Anterior cingulate cortex (tissue), 58 donors: ENCODE measurements around the gene ZNF678.
"Not testable (repeated sequence)": the region's sequence is repeated elsewhere in the genome, so short reads cannot be mapped to it uniquely, and the experiment has no call there.

Source experiments
- DNase-seq, 58 donors: peaks; one replicate each; lab custom pipeline; 2025; lab: John Stamatoyannopoulos, UW

The ZNF678 gene

DNA sequence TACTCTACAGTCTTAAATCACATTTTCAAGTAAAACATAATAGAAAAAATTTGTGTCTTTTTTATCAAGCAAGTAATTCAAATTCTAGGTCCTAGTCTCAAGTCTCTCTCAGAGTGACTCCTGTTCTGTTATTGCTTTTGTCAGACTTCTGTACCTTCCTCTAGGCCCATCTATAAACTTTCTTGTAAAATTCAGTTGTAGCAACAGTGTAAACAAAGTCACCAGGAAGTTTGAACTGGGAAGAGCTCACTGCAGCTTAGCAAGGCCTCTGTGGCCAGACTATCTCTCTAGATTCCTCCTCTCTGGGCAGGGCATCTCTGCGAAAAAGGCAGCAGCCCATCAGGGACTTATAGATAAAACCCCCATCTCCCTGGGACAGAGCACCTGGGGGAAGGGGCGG, 13.5 kb upstream of the ZNF678 start:
- no peak for DNase-seq

DNA sequence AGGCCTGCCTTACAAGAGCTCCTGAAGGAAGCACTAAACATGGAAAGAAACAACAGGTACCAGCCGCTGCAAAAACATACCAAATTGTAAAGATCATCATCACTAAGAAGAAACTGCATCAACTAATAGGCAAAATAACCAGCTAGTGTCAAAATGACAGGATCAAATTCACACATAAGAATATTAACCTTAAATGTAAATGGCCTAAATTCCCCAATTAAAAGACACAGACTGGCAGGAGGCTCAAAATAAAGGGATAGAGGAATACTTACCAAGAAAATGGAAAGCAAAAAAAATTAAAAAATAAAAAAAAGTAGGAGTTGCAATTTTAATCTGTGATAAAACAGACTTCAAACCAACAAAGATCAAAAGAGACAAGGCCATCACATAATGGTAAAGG, 11.5 kb upstream of the ZNF678 start:
- not testable (repeated sequence) for DNase-seq

DNA sequence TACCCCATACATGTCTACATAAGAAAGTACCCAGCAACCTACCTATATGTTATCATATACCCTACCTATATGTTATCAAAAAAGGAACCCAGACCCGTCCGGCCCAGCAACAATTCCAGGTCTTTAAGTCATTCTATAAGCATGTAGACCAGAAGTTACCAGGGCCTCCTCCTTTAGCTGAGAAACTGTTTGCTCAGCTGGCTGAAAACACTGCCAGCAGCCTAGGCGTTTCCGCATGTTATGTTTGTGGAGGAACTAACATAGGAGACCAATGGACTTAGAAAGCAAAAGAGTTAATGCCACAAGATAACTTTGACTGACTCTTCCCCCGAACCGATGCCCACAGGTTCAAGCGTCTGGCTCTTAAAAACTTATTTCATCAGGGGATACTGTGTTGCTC, 7.1 kb upstream of the ZNF678 start:
- no peak for DNase-seq

DNA sequence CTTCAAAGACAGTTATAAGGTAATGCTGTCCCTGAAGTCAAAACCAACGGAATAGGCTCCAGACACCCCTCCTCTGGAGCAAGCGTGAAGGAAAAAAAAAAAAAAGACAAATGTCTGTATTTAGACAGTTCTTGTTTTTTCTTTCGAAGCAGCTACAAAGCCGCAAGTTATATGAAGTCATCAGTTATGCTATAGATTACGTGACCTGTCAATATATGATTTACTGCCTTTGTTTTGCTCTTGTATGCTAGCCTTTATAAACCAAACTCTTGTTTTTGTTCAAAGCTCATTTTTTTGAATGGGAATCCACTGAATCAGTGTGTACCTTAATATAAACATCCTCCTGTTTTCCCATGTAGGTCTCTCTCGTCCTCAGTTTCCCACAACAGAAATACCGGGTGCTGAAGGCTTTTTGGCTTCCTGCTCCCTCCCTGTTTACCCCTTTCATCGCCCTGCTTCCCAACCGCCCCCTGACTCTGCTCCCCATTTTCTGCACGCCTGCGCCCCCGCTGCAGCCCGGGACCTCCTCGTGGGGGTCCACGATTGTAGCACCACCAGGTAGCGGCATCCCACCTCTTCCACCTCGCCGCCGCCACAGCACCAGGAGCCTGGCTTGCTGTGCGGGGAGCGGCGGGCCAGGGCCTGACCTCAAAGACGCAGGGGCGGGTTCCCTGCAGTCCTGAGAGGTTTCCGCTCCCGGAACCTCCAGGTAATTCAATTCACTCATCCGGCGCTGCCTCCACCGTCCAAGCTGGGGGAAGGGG, 5.2 kb upstream of the ZNF678 start:
- no peak for DNase-seq

DNA sequence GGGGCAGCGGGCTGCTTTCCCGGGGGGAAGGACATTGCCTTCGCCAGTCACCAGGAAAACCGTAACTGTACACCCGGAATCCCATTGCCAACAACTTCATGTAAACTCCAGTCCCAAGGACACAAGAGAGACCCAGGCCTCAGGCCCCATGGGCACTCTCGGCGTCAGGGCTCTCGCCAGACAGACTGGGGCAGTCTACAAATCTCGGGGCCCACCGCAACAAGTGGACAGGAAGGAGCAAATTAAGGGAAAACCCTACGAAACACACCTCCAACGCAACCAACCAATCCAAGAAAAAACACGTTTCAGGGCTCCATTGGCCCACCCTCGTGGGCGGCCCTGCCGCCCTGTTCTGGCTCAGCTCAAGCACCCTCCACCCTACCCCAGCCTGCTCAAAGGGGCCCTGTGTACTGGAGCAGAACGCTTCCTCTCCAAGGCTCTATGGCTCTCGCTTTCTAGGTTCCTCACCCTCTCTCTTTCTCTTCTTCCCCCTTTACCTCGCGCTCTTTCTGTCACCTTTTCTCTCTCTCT, 4.6 kb upstream of the ZNF678 start:
- no peak for DNase-seq

DNA sequence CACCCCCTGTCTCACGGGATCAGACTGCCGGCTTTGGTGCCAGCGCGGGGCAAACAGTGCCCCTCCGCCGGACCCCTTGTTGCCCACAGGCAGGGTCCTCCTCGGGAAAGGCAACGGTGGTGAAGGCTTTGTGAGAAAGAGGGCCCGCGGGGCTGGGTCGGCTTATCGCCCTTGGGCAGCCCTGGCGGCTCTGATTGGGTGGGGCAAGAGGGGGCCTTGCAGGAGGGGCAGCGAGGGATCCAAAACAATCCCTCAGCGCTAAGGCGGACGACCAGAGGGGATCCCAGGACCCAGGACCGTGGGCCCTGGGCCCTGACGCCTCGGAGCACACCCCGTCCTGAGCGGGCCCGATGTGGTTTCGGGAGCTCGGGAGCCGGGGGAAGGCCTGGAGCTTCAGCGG, 3.9 kb upstream of the ZNF678 start:
- no peak for DNase-seq

DNA sequence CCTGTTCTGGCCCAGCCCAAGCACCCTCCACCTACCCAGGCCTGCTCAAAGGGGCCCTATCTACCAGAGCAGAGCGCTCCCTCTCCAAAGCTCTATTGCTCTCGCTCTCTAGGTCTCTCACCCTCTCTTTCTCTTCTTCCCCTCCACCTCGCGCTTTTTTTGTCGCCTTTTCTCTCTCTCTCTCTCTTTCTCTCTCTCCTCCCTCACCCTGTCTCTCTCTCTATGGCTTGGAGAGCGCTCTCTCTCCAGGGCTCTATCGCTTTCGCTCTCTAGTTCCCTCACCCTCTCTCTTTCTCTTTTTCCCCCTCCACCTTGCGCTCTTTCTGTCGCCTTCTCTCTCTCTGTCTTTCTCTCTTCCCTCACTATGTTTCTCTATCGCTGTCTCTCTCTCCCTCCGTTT, 3.4 kb upstream of the ZNF678 start:
- DNase-seq, result no peak

DNA sequence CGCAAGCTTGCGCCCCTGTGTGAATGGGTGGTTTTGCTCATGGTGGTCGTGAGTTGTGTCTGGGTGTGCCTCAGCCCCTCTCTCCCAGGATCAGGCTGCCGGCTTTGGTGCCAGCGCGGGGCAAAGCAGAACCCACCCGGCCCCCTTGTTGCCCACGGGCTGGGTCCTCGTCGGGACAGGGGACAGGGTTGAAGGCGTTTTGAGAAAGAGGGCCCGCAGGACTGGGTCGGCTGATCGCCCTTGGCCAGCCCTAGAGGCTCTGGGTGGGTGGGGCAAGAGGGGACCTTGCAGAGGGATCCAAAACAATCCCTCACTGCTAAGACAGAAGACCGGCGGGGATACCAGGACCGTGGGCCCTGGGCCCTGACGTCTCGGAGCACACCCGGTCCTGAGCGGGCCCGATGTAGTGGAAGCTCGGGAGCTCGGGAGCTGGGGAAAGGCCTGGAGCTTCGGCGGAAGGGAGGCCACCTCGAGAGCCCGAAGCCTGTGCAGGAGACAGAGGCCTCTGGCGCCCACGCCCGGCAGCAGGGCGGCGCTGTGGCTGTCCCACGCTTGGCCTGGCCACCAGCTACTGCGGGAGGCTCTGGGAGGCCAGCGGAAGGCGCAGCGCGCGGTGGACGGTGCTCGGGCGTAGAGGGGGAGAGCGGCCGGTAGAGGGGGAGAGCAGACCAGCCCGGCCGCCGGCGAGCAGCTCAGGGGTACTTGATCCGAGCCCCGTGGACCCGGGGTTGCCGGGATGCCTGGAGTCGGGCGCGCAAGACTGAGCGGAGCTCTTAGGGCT, 2.8 kb upstream of the ZNF678 start:
- no peak for DNase-seq

DNA sequence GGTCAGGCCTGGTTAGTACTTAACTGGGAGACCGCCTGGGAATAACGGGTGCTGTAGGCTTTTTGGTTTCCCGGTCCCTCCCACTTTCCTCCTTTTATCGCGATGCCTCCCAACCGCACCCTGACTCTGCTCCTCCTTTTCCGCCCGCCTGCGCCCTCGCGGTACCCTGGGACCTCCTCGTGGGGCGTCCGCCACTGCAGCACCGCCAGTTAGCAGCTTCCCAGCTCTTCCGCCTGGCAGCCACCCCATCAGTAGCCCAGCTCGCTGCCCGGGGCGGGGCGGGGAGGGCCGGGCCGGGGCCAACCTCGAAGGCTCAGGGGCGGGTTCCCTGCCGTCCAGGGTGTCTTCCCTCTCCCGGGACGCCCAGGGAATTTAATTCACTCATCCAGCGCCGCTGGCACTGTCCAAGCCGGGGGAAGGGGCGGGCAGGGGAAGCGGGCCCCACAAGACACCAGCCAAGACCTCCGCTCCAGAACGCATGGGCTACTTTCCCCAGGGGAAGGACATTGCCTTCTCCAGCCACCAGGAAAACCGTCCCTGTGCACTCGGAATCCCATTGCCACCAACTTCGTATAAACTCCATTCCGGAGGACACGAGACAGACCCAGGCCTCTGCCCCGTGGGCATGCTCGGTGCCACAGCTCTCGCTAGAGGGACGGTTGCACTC, 2.0 kb upstream of the ZNF678 start:
- DNase-seq, result no peak

DNA sequence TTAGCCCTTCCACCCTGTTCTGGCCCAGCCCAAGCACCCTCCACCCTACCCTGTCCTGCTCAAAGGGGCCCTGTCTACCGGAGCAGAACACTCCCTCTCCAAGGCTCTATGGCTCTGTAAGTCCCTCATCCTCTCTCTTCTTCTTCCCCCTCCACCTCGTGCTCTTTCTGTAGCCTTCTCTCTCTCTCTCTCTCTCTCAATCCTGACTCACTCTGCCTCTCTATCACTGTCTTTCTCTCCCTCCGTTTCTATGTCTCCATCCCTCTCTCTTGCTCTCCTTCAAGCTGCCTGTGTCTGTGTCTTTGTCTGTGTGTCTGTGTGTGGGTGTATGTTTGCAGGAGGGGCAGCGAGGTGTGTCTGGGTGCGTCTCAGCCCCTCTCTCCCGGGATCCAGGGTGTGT, 1.3 kb upstream of the ZNF678 start:
- no peak for DNase-seq

DNA sequence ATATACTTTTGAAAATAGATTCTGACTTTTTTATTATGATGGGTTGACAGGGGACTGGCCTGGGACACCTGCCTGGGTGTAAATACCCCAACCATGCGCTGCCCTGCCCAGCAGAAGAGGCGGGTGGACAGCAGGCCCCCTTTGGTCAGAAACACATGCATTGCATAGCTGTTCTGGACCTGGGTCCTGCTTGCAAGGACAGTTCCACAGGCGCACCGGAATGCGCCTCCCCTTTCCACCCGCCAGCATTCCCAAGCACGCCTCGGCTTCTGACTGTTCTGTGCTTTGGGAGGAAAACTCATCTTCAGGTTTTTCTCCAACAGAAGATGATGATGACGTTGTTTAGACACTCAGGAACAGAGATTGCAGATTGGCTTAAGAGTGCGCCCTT, 428 bp upstream of the ZNF678 start:
- no peak for DNase-seq

DNA sequence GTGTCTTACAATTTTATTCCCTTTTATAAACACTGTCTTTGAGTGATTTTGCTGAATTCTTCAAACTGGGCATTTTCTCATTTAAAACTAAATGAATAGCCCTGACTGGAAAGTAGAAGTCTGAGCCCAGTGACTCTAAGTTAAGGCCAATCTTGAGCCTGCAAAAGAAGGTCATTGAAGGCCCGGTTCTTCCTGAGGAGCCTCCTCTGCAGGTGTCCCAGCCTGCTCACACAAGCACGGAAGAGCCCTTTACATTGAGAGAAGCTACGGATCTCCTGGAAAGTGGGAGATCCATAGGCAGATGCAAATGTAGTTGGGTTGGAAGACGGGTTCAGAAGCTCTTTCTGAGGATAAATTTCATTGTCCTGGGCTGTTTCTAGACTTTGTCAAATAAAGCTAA, 3.9 kb downstream of the ZNF678 start:
- DNase-seq, result no peak

DNA sequence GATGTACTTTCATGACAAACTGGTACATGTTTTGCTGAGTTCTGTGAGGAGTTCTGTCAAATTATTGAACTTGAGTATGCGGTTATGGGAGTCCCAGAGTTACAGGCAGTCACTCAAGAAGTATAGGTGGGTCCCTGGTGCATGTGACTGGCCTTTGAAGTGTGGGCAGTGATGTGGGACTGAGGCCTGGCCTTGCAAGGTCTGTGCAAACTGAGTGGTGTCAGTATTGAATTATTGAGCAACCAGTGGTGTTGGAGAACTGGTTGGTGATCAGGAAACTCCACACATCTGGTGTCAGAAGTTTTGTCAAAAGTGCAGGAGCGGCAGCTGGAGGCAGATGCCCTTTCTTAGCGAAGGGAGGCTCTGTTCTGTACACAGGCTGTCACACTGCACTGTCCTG, 5.2 kb downstream of the ZNF678 start:
- no peak for DNase-seq

DNA sequence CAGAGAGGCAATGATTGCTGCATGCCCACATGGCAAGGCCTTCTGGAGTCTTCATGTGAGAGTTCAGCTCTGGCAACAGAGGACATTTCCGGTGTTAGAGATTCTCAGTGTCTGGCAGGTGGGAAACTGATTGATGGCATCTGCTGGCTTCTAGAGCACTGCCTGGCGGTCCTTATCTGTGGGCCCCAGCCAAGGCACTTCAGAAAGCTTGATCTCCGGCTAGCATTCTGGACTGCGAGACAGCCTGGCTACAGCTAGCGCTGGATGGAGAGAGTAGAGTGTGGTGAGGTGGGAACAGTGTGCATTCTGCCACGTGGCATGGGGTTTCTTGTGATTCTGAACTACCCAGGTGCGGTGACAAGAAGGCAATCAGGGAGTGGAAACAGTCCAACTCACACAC, 9.4 kb downstream of the ZNF678 start:
- DNase-seq, result no peak

DNA sequence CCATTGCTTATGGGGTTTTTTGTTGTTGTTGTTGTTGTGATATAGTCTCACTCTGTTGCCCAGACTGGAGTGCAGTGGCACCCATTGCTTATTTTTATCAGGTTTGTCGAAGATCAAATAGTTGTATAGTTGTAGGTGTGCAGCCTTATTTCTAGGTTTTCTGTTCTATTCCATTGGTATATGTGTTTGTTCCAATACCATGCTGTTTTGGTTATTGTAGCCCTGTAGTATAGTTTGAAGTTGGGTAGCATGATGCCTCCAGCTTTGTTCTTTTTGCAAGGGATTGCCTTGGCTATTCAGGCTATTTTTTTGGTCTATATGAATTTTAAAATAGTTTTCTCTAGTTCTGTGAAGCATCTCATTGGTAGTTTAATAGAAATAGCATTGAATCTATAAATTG, 11.6 kb downstream of the ZNF678 start:
- DNase-seq, result no peak

DNA sequence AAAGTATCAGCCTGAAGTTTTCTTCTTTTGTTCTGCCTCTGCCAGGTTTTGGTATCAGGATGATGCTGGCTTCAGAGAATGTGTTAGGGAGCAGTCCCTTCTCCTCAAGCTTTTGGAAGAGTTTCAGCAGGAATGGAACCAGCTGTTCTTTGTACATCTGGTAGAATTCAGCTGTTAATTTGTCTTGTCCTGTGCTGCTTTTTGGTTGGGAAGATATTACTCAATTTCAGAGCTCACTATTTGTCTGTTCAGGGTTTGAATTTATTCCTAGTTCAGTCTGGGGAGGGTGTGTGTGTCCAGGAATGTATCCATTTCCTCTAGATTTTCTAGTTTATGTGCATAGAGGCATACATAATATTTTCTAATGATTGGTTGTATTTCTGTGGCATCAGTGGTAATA, 12.8 kb downstream of the ZNF678 start:
- DNase-seq, result no peak

DNA sequence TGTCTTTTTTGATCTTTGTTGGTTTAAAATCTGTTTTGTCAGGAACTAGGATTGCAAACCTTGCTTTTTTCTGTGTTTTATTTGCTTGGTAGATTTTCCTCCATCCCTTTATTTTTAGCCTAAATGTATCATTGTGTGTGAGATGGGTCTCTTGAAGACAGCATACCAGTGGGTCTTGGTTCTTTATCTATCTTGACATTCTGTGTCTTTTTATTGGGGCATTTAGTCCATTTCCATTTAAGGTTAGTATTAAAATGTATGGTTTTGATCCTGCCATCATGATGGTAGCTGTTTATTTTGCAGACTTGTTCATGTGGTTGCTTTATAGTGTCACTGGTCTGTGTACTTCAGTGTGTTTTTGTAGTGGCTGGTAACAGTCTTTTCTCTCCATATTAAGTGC, 14.1 kb downstream of the ZNF678 start:
- no peak for DNase-seq

DNA sequence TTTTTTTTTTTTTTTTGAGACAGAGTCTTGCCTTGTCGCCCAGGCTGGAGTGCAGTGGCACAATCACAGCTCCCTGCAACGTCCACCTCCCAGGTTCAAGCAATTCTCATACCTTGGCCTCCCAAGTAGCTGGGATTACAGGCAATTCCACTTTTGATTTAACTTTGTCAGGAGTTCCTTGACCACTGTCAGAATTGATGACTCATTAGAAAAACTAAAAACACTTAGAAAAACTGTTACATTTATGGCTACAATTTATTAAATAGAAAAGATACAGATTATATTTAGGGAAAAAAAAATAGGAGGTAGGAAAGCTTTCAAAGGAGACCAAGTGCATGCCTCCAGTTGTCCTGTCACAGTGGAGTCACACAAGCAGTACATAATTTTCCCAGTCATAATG, 20.0 kb downstream of the ZNF678 start:
- DNase-seq, result no peak

DNA sequence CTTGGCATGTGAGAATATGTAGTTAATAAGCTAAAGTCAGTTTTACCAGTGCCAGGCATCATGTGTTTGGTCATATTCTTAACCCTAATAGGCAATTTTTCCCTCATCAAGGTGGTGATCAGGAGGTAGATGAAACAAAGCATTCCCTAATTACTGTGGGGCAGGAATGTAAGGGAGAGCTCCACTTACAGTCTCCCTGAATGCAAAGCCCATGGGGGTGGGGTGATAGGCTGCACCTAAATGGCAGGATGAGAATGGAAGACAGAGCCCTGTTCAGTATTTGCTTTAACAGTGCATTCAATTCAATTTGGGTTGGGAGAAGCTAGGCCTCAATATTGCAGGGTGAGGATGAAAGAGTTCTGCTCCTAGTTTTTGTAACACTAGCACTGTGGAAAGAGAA, 23.4 kb downstream of the ZNF678 start:
- no peak for DNase-seq

DNA sequence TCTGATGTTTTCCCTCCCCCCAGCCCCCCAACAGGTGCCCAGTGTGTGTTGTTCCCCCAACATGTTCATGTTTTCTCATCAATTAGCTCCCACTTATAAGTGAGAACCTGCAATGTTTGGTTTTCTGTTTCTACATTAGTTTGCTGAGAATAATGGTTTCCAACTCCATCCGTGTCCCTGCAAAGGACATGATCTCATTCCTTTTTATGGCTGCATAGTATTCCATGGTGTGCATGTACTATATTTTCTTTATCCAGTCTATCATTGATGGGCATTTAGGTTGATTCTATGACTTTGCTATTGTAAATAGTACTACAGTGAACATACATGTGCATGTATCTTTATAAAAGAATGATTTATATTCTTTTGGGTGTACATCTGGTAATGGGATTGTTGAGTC, 24.6 kb downstream of the ZNF678 start:
- DNase-seq, result no peak

DNA sequence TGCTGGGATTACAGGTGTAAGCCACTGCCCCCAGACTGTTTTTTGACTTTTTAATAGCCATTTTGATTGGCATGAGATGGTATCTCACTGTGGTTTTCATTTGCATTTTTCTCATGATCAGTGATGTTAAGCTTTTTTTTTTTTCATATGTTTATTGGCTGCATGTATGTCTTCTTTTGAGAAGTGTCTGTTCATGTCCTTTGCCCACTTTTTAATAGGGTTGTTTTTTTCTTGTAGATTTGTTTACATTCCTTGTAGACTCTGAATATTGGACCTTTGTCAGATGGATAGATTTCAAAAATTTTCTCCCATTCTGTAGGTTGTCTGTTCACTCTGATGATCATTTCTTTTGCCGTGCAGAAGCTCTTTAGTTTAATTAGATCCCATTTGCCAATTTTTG, 25.4 kb downstream of the ZNF678 start:
- DNase-seq, result not testable (repeated sequence)
